Measurements from ENCODE around the gene PTGES. TPM values are rescaled to one million over a fixed set of nuclear protein-coding genes. Genes with fewer than 3 reads are reported as not detected.
A peak's percentile ranks its signal among the peaks of the same experiment; 100 is the strongest.

PTGES gene
- total RNA-seq, 6 donors from 2014 or later: 0.76 to 4.2 (median 2.5) TPM

GRCh38 chr9:129731477-129732085 is 21.3 kb downstream of the PTGES start:
- H3K4me1 ChIP-seq: peaks cover 0 to 4% (median 3%) of the 10 kb centered on the region in 4 donors
- no peaks in the 10 kb centered on the region for H3K9me3 ChIP-seq
- ATAC-seq (ENCODE audit: low FRiP score in 2 of 2) (no peak), DNase-seq (no peak)
- whole genome bisulfite sequencing, 2 donors: 43 to 47% methylated on average over 6 of the region's 6 CpGs
- TF ChIP-seq POLR2A (IDR thresholded peaks at IDR 0.05) (no peak), CTCF (IDR thresholded peaks at IDR 0.05) (no peak), POLR2AphosphoS5 (IDR thresholded peaks at IDR 0.05) (no peak), EP300 (IDR thresholded peaks at IDR 0.05) (no peak)
- no peaks in the 10 kb centered on the region for H3K36me3 ChIP-seq
- no peak overlapping the region for H3K27ac ChIP-seq
- no peak overlapping the region for H3K4me3 ChIP-seq
- H3K27me3 ChIP-seq: no peaks in the 10 kb centered on the region

- TF ChIP-seq POLR2A (IDR thresholded peaks at IDR 0.05): no peak
- TF ChIP-seq POLR2AphosphoS5 (IDR thresholded peaks at IDR 0.05): no peak
- no peak for TF ChIP-seq EP300 (IDR thresholded peaks at IDR 0.05)
- TF ChIP-seq CTCF (IDR thresholded peaks at IDR 0.05): no peak
- Histone ChIP-seq H3K4me3 (no peak overlapping the region), H3K27ac (no peak overlapping the region), H3K4me1 (peaks cover 0 to 8% (median 6%) of the 10 kb centered on the region in 4 donors), H3K9me3 (no peaks in the 10 kb centered on the region), H3K36me3 (no peaks in the 10 kb centered on the region), H3K27me3 (no peaks in the 10 kb centered on the region)
- ATAC-seq (ENCODE audit: low FRiP score in 2 of 2) (no peak), DNase-seq (no peak)
- WGBS, 2 donors: 92 to 93% methylated on average over 7 of the region's 7 CpGs
Observed at GRCh38 chr9:129728744-129729143, 24.1 kb downstream of the PTGES start.

- Histone ChIP-seq H3K4me1 (peaks cover 0 to 8% (median 6%) of the 10 kb centered on the region in 4 donors), H3K36me3 (no peaks in the 10 kb centered on the region), H3K9me3 (no peaks in the 10 kb centered on the region), H3K4me3 (no peak overlapping the region), H3K27me3 (no peaks in the 10 kb centered on the region), H3K27ac (no peak overlapping the region)
- TF ChIP-seq CTCF (IDR thresholded peaks at IDR 0.05) (peak; percentile 71 to 88 (median 79)), POLR2A (IDR thresholded peaks at IDR 0.05) (no peak)
- peak; percentile 88 to 93 for ATAC-seq (ENCODE audit: low FRiP score in 2 of 2)
- peak; percentile 63 to 90 for DNase-seq
- WGBS, 2 donors: 30 to 44% methylated on average over 11 to 17 of the region's 23 CpGs
Observed at GRCh38 chr9:129726322-129727160, 26.3 kb downstream of the PTGES start.

GRCh38 chr9:129725795-129726251 is 27.0 kb downstream of the PTGES start:
- H3K4me3 ChIP-seq: no peak overlapping the region
- no peak for TF ChIP-seq CTCF (IDR thresholded peaks at IDR 0.05)
- no peak for TF ChIP-seq POLR2A (IDR thresholded peaks at IDR 0.05)
- no peak for TF ChIP-seq EP300 (IDR thresholded peaks at IDR 0.05)
- peaks cover 0 to 8% (median 6%) of the 10 kb centered on the region in 4 donors for H3K4me1 ChIP-seq
- H3K36me3 ChIP-seq: no peaks in the 10 kb centered on the region
- no peak for ATAC-seq (ENCODE audit: low FRiP score in 2 of 2)
- no peak for DNase-seq
- no peaks in the 10 kb centered on the region for H3K27me3 ChIP-seq
- 30 to 38% methylated on average over 9 to 10 of the region's 10 CpGs for WGBS, 2 donors
- H3K27ac ChIP-seq: no peak overlapping the region
- H3K9me3 ChIP-seq: no peaks in the 10 kb centered on the region
